GM18520 (cell line): Measurements from ENCODE around the gene RNF146.
"Not testable (repeated sequence)": the region's sequence is repeated elsewhere in the genome, so short reads cannot be mapped to it uniquely, and the experiment has no call there.

ENCODE experiments used
- ATAC-seq: cut with Tn5 transposase; IDR thresholded peaks from one replicate; pipeline ENCODE4 v1.9.1; 2021; ENCODE audit not compliant: unreplicated experiment

RNF146 gene, protein sequence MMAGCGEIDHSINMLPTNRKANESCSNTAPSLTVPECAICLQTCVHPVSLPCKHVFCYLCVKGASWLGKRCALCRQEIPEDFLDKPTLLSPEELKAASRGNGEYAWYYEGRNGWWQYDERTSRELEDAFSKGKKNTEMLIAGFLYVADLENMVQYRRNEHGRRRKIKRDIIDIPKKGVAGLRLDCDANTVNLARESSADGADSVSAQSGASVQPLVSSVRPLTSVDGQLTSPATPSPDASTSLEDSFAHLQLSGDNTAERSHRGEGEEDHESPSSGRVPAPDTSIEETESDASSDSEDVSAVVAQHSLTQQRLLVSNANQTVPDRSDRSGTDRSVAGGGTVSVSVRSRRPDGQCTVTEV

DNA sequence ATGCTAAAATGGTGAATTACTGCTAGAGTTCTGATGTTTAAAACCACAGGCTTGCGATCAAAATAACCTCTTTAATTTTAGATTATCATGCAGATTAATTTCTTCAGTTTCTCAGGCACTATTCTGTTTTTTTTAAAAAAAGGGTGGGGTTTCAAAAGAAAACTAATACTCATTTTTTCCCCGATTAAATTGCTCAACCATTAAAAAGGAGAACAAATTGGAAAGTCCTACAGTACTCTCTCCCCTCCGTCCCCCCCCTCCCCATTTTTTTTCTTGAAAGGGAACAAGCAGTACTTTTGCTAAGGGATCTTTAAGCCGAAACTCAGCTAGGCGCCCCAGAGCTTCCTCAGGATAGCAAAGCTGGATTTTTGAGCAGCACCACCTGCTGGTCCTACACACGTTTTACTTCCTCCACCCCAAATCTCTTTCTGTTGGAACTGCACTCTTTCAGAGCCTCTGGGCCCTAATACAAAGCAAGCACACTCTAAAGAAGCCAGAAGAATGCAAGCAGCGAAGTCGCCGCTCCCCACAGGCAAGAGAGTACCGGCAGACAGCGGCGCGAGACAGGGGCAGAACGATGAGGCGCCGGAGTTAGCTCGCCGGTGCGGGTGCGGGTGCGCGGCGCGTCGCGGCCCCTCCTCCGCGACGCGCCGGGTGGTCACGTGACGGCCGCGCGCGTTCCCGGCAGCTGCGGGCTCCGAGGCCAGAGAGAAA is at the start of gene RNF146:
TSS of gene RNF146 (plus strand) at position 687 of the 714 bp plus-strand sequence. CDS start 13,475 bp downstream, outside the sequence.
- peak; percentile 58 for ATAC-seq

DNA sequence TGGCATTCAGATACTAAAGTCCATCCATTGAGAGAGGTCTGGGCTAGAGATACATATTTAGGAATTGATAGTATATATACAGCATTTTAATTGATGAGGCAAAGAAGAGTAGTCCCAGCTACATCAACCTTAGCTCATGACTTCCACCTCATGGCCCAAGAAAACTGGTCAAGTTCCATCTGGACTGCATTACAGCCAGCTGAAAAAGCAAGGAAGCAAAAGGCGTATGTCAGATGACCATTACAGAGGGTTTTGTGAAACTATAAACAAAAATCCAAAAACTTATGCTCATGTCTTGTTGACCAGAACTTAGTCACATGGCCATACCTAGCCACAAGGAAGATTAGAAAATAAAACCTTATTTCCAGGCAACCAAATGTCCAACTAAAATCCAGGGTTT is 46.8 kb upstream of the RNF146 start:
- ATAC-seq = no peak

DNA sequence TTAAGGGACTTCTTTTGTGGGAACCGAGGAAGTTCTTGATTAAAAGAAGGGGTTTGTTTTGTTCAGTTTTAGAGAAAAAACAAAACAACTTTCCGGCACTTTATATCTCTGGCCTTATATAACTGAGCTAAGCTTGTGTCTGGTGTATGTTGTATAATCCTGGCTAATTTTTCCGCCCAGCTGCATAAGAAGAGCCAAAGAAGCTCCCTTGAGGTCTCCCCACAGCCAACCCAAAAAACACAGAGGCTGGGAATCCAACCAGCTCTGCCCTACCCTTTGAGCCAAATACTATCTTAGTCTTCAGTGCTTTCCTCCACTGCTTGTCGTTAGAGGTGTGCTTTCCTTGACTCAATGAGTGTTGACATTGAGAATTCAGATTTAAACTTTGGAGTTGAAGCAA is 45.5 kb upstream of the RNF146 start:
- ATAC-seq = no peak

DNA sequence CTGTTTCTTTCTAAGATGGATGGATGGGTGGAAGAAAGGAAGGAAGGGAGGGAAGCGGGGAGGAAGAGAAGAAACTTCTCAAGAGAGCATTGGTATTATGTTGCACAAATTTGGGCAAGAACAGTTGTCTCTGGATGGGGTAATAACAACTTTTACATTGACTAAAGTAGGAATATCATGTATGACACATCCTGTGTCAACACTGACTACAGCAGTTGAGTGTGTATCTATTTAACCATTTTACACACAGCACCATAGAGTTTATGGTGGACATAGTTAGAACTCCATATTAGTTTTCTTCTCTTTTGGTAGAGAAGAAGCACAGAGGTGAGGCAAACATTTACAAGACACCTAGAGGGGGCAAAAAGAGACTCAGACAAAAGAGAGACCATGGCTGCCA is 44.2 kb upstream of the RNF146 start:
- no peak for ATAC-seq

DNA sequence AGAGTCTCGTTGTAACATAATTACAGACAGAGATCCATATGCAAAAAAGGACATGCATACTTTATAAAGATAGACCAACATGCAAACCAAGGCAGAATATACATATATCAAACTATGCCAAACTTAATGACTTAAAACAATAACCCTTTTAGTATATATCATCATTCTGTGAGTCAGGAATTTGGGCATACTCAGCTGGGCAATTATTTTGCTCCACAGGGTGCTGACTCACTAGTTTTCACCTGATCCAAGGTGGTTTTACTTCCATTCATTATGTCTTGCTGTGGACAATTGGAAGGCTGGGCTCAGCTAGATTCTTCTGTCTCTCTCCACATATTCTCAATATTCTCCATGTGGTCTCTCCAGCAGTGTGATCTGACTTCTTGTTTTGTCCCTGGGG is 41.2 kb upstream of the RNF146 start:
- no peak for ATAC-seq

GRCh38 chr6:127233819-127234218 is 32.8 kb upstream of the RNF146 start:
- not testable (repeated sequence) for ATAC-seq

DNA sequence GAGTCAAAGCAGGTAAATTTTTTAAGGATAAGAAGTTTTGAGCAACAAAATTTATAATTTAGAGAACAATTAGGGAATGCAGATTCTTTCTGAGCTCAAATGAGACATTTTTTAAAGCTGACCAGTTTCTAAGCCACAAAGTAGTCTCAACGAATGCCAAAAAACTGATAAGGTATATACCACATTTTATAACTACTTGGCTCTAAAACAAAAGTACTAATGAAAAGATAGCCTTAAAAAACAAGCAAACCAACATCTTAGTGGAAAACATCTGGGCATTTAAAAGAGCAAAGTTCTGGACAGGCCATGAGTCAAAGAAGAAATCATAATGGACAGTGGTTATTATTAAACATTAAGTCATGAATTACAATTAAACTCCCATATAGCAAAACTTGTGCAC is 23.2 kb upstream of the RNF146 start:
- no peak for ATAC-seq

GRCh38 chr6:127247114-127248096 is 19.3 kb upstream of the RNF146 start:
- ATAC-seq = no peak

DNA sequence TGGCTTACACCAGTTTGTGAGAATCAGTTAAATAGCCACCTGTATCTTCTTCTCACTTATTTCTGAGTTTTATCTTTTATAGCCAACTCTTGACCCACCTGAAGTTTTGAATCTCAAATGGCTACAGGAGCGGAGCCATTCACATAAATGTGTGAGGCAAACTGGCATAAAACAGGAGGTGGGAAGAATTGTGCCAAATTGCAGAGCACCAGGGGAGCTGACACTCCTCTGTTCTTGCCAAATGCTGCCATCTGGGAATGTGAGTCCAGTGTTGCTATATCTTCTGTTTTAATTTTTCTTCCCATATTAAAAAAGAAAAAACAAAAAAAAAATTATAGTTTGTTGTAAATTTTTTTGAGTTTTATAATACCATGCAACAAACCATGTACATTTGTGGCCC is 17.0 kb upstream of the RNF146 start:
- no peak for ATAC-seq

DNA sequence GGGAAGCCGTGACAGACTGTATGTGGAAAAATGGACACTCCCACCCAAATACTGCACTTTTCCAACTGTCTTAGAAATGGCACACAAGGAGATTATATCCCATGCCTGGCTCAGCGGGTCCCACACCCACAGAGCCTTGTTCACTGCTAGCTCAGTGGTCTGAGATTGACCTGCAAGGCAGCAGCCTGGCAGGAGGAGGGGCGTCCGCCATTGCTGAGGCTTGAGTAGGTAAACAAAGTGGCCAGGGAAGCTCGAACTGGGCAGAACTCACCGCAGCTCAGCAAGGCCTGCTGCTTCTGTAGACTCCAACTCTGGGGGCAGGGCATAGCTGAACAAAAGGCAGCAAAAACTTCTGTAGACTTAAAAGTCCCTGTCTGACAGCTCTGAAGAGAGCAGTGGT is 11.4 kb upstream of the RNF146 start:
- no peak for ATAC-seq

- no peak for ATAC-seq
These were observed 3.8 kb upstream of the RNF146 start for GRCh38 chr6:127262896-127263295.

DNA sequence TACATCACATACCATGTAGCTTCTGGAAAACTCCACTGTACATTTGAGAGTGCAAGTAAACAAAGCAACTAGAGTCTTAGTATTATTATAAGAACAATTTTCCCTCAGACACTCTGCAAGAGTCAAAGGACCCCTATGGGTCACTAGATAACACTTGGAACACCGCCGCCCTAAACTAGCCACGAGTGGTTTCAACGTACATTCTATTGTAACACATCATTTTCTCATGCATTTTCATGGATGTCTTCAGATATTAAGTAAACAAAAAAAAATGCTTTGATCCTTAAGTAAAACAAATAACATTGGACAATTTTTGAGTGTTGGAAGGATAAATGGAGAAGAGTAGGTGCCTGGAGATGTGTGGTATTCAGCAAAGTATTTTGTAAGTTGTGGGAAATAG is 3.2 kb upstream of the RNF146 start:
- ATAC-seq = no peak

DNA sequence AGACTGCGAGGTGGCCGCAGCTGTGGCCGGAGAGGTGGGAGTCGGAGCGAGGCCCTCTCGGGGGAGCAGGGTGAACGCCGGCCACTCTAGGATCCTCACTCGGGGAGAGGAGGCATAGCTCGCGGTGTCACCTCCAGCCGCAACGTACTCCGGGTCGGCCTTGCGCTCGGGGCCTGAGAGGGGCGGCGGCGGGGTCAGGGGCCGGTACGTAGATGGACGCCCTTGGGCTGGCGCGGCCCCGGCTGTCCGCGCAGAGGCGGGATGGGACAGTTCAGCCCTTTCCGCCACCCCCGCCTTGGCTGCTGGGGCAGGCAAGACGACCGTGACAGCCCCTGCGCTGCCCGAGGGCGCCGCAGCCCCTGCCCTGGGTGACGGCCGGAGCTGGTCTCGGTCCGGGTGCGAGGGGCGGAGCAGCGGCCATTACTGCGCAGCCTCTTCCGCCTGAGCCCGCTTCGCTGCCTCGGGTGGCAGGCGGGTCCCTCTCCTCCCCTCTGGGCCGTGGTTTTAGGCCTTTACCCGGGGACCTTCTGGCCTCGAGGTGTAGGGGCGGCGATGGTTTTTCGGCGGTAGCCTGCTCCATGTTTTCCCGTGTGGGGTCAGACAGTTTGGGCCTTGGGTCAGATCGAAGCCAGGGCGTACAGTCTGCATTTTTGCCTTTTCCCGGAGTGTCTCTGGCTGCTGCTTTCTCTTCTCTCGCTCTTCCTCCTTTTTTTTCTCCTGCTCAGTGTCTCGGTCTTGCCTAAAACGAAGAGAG is 405 bp downstream of the RNF146 start:
- ATAC-seq = peak; percentile 72

GRCh38 chr6:127267646-127268625 is 1.3 kb downstream of the RNF146 start:
- ATAC-seq = no peak

DNA sequence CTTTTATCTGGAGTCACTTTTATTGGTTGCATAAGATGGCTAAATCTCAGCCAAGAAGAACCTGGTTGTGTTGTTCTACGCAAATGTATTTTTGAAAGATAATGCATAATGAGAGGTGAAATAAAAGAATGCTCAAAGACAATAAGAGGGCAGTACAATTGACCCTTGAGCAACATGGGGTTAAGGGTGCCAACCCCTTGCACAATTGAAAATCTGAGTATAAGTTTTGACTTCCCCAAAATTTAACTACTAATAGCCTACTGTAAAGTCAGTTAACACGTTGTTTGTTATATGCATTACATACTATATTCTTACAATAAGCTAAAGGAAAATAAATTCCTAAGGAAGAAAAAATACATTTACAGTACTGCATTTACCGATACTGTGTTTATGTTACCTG is 5.9 kb downstream of the RNF146 start:
- no peak for ATAC-seq

GRCh38 chr6:127273499-127273898 is 6.8 kb downstream of the RNF146 start:
- ATAC-seq = no peak

DNA sequence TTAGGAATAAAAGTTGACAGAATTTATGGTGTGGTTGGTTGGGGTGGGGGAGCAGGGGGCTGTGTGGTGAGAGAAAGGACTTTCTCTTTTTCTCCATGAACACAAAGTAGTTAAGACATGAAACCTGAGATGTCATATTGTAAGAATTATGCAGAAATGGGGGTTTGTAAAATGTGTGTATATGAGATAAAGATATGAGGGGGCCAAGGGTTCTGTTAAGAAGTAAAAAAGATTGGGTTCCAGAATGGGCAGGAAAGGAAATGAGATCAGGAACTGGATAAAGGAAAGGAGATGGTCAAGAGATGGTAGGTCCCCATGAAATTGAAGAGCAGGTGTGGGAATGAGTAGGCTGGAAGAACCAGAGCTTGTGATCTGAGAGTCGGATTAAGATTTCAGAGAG is 9.7 kb downstream of the RNF146 start:
- no peak for ATAC-seq

- ATAC-seq = no peak
These were observed 11.5 kb downstream of the RNF146 start for GRCh38 chr6:127277878-127278843.
